ENCODE data around the gene ACTG2.

The ACTG2 gene

GRCh38 chr2:73961274-73961673, 68.5 kb downstream of the ACTG2 start:
- no peaks in the 10 kb centered on the region for H3K4me1 ChIP-seq (ENCODE audit: control insufficient read depth in 5 of 5, insufficient read depth in 5 of 5, low read length in 5 of 5)
- H3K9me3 ChIP-seq (ENCODE audit: control insufficient read depth in 5 of 5, low read length in 5 of 5), result peaks cover 0 to 8% (median 0%) of the 10 kb centered on the region in 5 donors
- H3K27me3 ChIP-seq (ENCODE audit: control insufficient read depth in 5 of 5, insufficient read depth in 4 of 5, low read length in 5 of 5), result no peaks in the 10 kb centered on the region
- no peak overlapping the region for H3K9ac ChIP-seq (ENCODE audit: low read length in 5 of 5)
- peaks cover 18 to 35% (median 32%) of the 10 kb centered on the region in 5 donors for H3K36me3 ChIP-seq (ENCODE audit: control insufficient read depth in 5 of 5, insufficient read depth in 5 of 5, low read length in 5 of 5)
- no peak overlapping the region for H3K4me3 ChIP-seq (ENCODE audit: low read depth in 1 of 5, low read length in 5 of 5)
- H3K27ac ChIP-seq (ENCODE audit: low read depth, low read length), result no peak overlapping the region

GRCh38 chr2:73961823-73962615, 69.2 kb downstream of the ACTG2 start:
- H3K9me3 ChIP-seq (ENCODE audit: control insufficient read depth in 5 of 5, low read length in 5 of 5), result peaks cover 0 to 8% (median 0%) of the 10 kb centered on the region in 5 donors
- H3K27ac ChIP-seq (ENCODE audit: low read depth, low read length), result no peak overlapping the region
- no peaks in the 10 kb centered on the region for H3K27me3 ChIP-seq (ENCODE audit: control insufficient read depth in 5 of 5, insufficient read depth in 4 of 5, low read length in 5 of 5)
- no peak overlapping the region for H3K4me3 ChIP-seq (ENCODE audit: low read depth in 1 of 5, low read length in 5 of 5)
- peaks cover 13 to 28% (median 25%) of the 10 kb centered on the region in 5 donors for H3K36me3 ChIP-seq (ENCODE audit: control insufficient read depth in 5 of 5, insufficient read depth in 5 of 5, low read length in 5 of 5)
- no peak overlapping the region for H3K9ac ChIP-seq (ENCODE audit: low read length in 5 of 5)
- H3K4me1 ChIP-seq (ENCODE audit: control insufficient read depth in 5 of 5, insufficient read depth in 5 of 5, low read length in 5 of 5), result no peaks in the 10 kb centered on the region

GRCh38 chr2:73962798-73963197, 70.0 kb downstream of the ACTG2 start:
- peaks cover 10 to 22% (median 21%) of the 10 kb centered on the region in 5 donors for H3K36me3 ChIP-seq (ENCODE audit: control insufficient read depth in 5 of 5, insufficient read depth in 5 of 5, low read length in 5 of 5)
- H3K9ac ChIP-seq (ENCODE audit: low read length in 5 of 5), result no peak overlapping the region
- H3K4me3 ChIP-seq (ENCODE audit: low read depth in 1 of 5, low read length in 5 of 5), result no peak overlapping the region
- no peaks in the 10 kb centered on the region for H3K4me1 ChIP-seq (ENCODE audit: control insufficient read depth in 5 of 5, insufficient read depth in 5 of 5, low read length in 5 of 5)
- no peak overlapping the region for H3K27ac ChIP-seq (ENCODE audit: low read depth, low read length)
- peaks cover 0 to 8% (median 0%) of the 10 kb centered on the region in 5 donors for H3K9me3 ChIP-seq (ENCODE audit: control insufficient read depth in 5 of 5, low read length in 5 of 5)
- H3K27me3 ChIP-seq (ENCODE audit: control insufficient read depth in 5 of 5, insufficient read depth in 4 of 5, low read length in 5 of 5), result no peaks in the 10 kb centered on the region

GRCh38 chr2:73963385-73964120, 70.7 kb downstream of the ACTG2 start:
- Histone ChIP-seq H3K4me3 (ENCODE audit: low read depth in 1 of 5, low read length in 5 of 5) (no peak overlapping the region), H3K27me3 (ENCODE audit: control insufficient read depth in 5 of 5, insufficient read depth in 4 of 5, low read length in 5 of 5) (no peaks in the 10 kb centered on the region), H3K27ac (ENCODE audit: low read depth, low read length) (no peak overlapping the region), H3K4me1 (ENCODE audit: control insufficient read depth in 5 of 5, insufficient read depth in 5 of 5, low read length in 5 of 5) (no peaks in the 10 kb centered on the region), H3K36me3 (ENCODE audit: control insufficient read depth in 5 of 5, insufficient read depth in 5 of 5, low read length in 5 of 5) (peaks cover 3 to 15% (median 13%) of the 10 kb centered on the region in 5 donors), H3K9me3 (ENCODE audit: control insufficient read depth in 5 of 5, low read length in 5 of 5) (peaks cover 0 to 8% (median 0%) of the 10 kb centered on the region in 5 donors), H3K9ac (ENCODE audit: low read length in 5 of 5) (no peak overlapping the region)

- Histone ChIP-seq H3K4me1 (ENCODE audit: control insufficient read depth in 5 of 5, insufficient read depth in 5 of 5, low read length in 5 of 5) (no peaks in the 10 kb centered on the region), H3K9ac (ENCODE audit: low read length in 5 of 5) (no peak overlapping the region), H3K36me3 (ENCODE audit: control insufficient read depth in 5 of 5, insufficient read depth in 5 of 5, low read length in 5 of 5) (peaks cover 2 to 8% (median 7%) of the 10 kb centered on the region in 5 donors), H3K4me3 (ENCODE audit: low read depth in 1 of 5, low read length in 5 of 5) (no peak overlapping the region), H3K27me3 (ENCODE audit: control insufficient read depth in 5 of 5, insufficient read depth in 4 of 5, low read length in 5 of 5) (no peaks in the 10 kb centered on the region), H3K27ac (ENCODE audit: low read depth, low read length) (no peak overlapping the region), H3K9me3 (ENCODE audit: control insufficient read depth in 5 of 5, low read length in 5 of 5) (peaks cover 0 to 8% (median 0%) of the 10 kb centered on the region in 5 donors)
Observed at GRCh38 chr2:73964223-73964622, 71.4 kb downstream of the ACTG2 start.

GRCh38 chr2:73965053-73965452, 72.2 kb downstream of the ACTG2 start:
- Histone ChIP-seq H3K27me3 (ENCODE audit: control insufficient read depth in 5 of 5, insufficient read depth in 4 of 5, low read length in 5 of 5) (no peaks in the 10 kb centered on the region), H3K9ac (ENCODE audit: low read length in 5 of 5) (no peak overlapping the region), H3K9me3 (ENCODE audit: control insufficient read depth in 5 of 5, low read length in 5 of 5) (peaks cover 0 to 8% (median 0%) of the 10 kb centered on the region in 5 donors), H3K36me3 (ENCODE audit: control insufficient read depth in 5 of 5, insufficient read depth in 5 of 5, low read length in 5 of 5) (no peaks in the 10 kb centered on the region), H3K4me1 (ENCODE audit: control insufficient read depth in 5 of 5, insufficient read depth in 5 of 5, low read length in 5 of 5) (peaks cover 0 to 7% (median 3%) of the 10 kb centered on the region in 5 donors), H3K4me3 (ENCODE audit: low read depth in 1 of 5, low read length in 5 of 5) (no peak overlapping the region), H3K27ac (ENCODE audit: low read depth, low read length) (no peak overlapping the region)

GRCh38 chr2:73968357-73968937, 75.6 kb downstream of the ACTG2 start:
- no peaks in the 10 kb centered on the region for H3K9me3 ChIP-seq (ENCODE audit: control insufficient read depth in 5 of 5, low read length in 5 of 5)
- H3K4me3 ChIP-seq (ENCODE audit: low read depth in 1 of 5, low read length in 5 of 5), result no peak overlapping the region
- no peaks in the 10 kb centered on the region for H3K27me3 ChIP-seq (ENCODE audit: control insufficient read depth in 5 of 5, insufficient read depth in 4 of 5, low read length in 5 of 5)
- H3K27ac ChIP-seq (ENCODE audit: low read depth, low read length), result no peak overlapping the region
- no peak overlapping the region for H3K9ac ChIP-seq (ENCODE audit: low read length in 5 of 5)
- H3K4me1 ChIP-seq (ENCODE audit: control insufficient read depth in 5 of 5, insufficient read depth in 5 of 5, low read length in 5 of 5), result peaks cover 11 to 34% (median 27%) of the 10 kb centered on the region in 5 donors
- no peaks in the 10 kb centered on the region for H3K36me3 ChIP-seq (ENCODE audit: control insufficient read depth in 5 of 5, insufficient read depth in 5 of 5, low read length in 5 of 5)

GRCh38 chr2:73969356-73969755, 76.5 kb downstream of the ACTG2 start:
- no peak overlapping the region for H3K27ac ChIP-seq (ENCODE audit: low read depth, low read length)
- H3K4me1 ChIP-seq (ENCODE audit: control insufficient read depth in 5 of 5, insufficient read depth in 5 of 5, low read length in 5 of 5), result peaks cover 11 to 34% (median 27%) of the 10 kb centered on the region in 5 donors
- no peaks in the 10 kb centered on the region for H3K9me3 ChIP-seq (ENCODE audit: control insufficient read depth in 5 of 5, low read length in 5 of 5)
- no peaks in the 10 kb centered on the region for H3K36me3 ChIP-seq (ENCODE audit: control insufficient read depth in 5 of 5, insufficient read depth in 5 of 5, low read length in 5 of 5)
- H3K9ac ChIP-seq (ENCODE audit: low read length in 5 of 5), result no peak overlapping the region
- no peak overlapping the region for H3K4me3 ChIP-seq (ENCODE audit: low read depth in 1 of 5, low read length in 5 of 5)
- no peaks in the 10 kb centered on the region for H3K27me3 ChIP-seq (ENCODE audit: control insufficient read depth in 5 of 5, insufficient read depth in 4 of 5, low read length in 5 of 5)

All from subcutaneous abdominal adipose tissue (tissue), 5 donors.